Omental fat pad (tissue), 4 donors: ENCODE data around the gene CEP63. TPM values are rescaled to one million over a fixed set of nuclear protein-coding genes. Genes with fewer than 3 reads are reported as not detected.

Experiments
- ATAC-seq: fragments of 150-250 bp; one replicate; pipeline ENCODE4 v1.9.1; 2016; ENCODE audit warnings: mild to moderate bottlenecking, moderate library complexity; ENCODE audit not compliant: low FRiP score
- DNase-seq: peaks from one replicate; pipeline ENCODE4 v3.0.0-alpha.2; 2019; ENCODE audit warnings: low spot score
- CTCF ChIP-seq, 3 donors: fragments of 450-650 bp; IDR thresholded peaks; one replicate each; pipeline ENCODE4 v1.5.1; 2016 to 2017; ENCODE audit warnings: antibody characterized with exemption in 3 of 3, mild to moderate bottlenecking in 3 of 3, moderate library complexity in 2 of 3
- total RNA-seq, 4 donors: library from RNA; depleted of rRNA; stranded (reverse); fragments of >200 nt; gene quantifications; one replicate each; pipeline ENCODE4 v1.1.0, GENCODE V29; 2016

The CEP63 gene
- total RNA-seq, 4 donors from 2014 or later: 15.3 to 30.9 (median 21.1) TPM

GRCh38 chr3:134483195-134483900 lies 2.5 kb upstream of the CEP63 start:
- DNase-seq: no peak
- TF ChIP-seq CTCF (IDR thresholded peaks at IDR 0.05): no peak
- no peak for ATAC-seq

- no peak for TF ChIP-seq CTCF (IDR thresholded peaks at IDR 0.05)
- no peak for ATAC-seq
- peak; percentile 80 for DNase-seq
Measured at GRCh38 chr3:134485075-134485717, 661 bp upstream of the CEP63 start.

GRCh38 chr3:134486577-134487041 lies 752 bp downstream of the CEP63 start:
- ATAC-seq (no peak), DNase-seq (no peak)
- no peak for TF ChIP-seq CTCF (IDR thresholded peaks at IDR 0.05)

DNA sequence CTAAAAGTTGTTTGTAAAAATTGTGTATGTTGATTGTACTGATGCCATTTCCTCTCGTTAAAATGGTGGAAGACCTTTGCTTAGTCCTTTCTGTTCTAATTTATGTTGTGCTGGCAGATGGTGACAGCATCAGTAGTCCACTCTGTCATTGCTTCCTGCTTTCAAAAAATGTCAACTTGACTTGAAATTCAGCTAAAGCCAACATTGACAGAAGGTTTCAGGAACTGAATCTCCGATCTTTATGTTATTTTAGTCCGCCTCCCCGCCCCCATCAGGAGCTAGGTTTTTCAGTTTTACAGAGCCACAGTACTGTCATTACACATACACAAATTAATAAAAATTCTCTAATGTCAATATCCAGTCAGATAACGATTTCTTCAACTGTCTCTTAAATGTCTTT lies 1.5 kb downstream of the CEP63 start:
- ATAC-seq (no peak), DNase-seq (no peak)
- no peak for TF ChIP-seq CTCF (IDR thresholded peaks at IDR 0.05)

GRCh38 chr3:134494495-134494894 lies 8.6 kb downstream of the CEP63 start:
- no peak for ATAC-seq
- DNase-seq: no peak
- no peak for TF ChIP-seq CTCF (IDR thresholded peaks at IDR 0.05)

GRCh38 chr3:134495980-134496379 lies 10.1 kb downstream of the CEP63 start:
- ATAC-seq (no peak), DNase-seq (no peak)
- TF ChIP-seq CTCF (IDR thresholded peaks at IDR 0.05): no peak
